Body of pancreas (tissue), 4 donors: ENCODE measurements around the gene MED13L.

ENCODE experiments used
- CTCF ChIP-seq, 7 experiments: fragments of 450-650 bp in 4 of 7; fragments of 200-600 bp in 3 of 7; sonication (generic) in 3 of 7; IDR thresholded peaks; one replicate each; pipeline ENCODE4 v1.5.1; 2016 to 2019; ENCODE audit warnings: antibody characterized with exemption in 7 of 7
- POLR2A ChIP-seq, 3 donors: fragments of 450-650 bp; IDR thresholded peaks; one replicate each; pipeline ENCODE4 v1.6.1; 2016; ENCODE audit warnings: antibody characterized with exemption in 3 of 3, mild to moderate bottlenecking in 2 of 3

- TF ChIP-seq POLR2A (IDR thresholded peaks at IDR 0.05): no peak
- no peak for TF ChIP-seq CTCF (IDR thresholded peaks at IDR 0.05)
Observed at GRCh38 chr12:116053479-116054200, 223.9 kb downstream of the MED13L start.
